ENCODE results near the gene MAMSTR. TPM values are rescaled to one million over a fixed set of nuclear protein-coding genes. Genes with fewer than 3 reads are reported as not detected.

The MAMSTR gene
- total RNA-seq, 1 experiment from 2014 or later, result 1.6 TPM

DNA sequence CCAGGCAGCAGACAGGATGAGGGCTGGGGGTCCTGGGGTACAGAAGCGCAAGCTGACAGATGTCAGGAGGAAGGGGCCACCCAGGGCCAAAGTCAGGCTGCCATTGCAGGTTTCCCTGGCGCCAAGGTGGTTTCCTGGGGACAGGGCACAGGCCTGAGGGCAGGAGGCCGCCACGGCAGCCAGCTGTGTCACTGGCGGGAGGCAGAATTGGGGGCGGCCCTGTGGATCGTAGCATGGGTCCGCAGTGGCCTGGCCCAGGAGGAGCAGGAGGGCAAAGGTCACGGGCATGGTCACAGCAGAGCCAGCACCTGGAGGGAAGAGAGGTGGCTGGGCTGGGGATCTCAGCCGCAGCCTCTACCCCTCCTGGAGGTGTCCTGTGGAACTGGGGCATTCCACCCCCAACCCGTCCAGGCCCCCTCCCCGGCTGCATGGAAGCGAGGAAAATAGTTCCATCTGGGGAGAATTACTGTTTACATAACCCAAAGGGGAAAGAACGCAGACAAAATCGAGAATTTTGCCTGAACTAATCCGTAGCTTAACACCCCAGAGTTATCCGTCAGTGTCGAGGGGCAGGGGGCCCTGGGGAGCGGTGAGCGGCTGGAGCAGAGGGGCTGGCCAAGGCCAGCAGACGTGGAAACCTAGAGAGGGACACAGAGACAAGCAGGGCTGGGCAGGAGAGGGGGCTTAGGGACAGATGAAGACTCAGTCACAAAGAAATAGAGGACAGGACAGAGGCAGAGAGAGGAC, 48.7 kb downstream of the MAMSTR start:
- Histone ChIP-seq H4K5ac (ENCODE audit: insufficient read length, low read depth, low read length) (no peak overlapping the region), H3K18ac (ENCODE audit: insufficient read length, low read depth, low read length) (no peak overlapping the region), H2BK12ac (ENCODE audit: insufficient read length, low read depth, low read length) (no peak overlapping the region), H2BK5ac (ENCODE audit: insufficient read length, low read length) (no peak overlapping the region), H3K4me1 (ENCODE audit: insufficient read depth, low read length) (no peaks in the 10 kb centered on the region; the same call in 1 of the 2 replicates), H3K23ac (ENCODE audit: insufficient read length, low read depth, low read length) (no peak overlapping the region), H4K8ac (replicated peaks; ENCODE audit: insufficient read length, low read depth, low read length) (no peak overlapping the region), H4K91ac (ENCODE audit: insufficient read length, low read depth, low read length) (no peak overlapping the region), H2AFZ (ENCODE audit: low read length) (no peak overlapping the region), H2BK15ac (ENCODE audit: low read depth, low read length) (no peak overlapping the region), H3K27ac (ENCODE audit: insufficient read length, low read depth, low read length) (no peak overlapping the region), H3K9me3 (ENCODE audit: control insufficient read depth, low read depth, low read length) (no peaks in the 10 kb centered on the region), H4K20me1 (ENCODE audit: control insufficient read depth, insufficient read depth, insufficient read length) (peaks cover 2% of the 10 kb centered on the region), H2AK5ac (ENCODE audit: insufficient read length, low read length) (no peak overlapping the region), H2BK20ac (ENCODE audit: low read depth, low read length, poor library complexity, severe bottlenecking) (no peak overlapping the region), H3T11ph (ENCODE audit: low read length) (no peak overlapping the region), H3K23me2 (ENCODE audit: insufficient read length, low read depth, low read length, poor library complexity, severe bottlenecking) (no peaks in the 10 kb centered on the region), H2BK120ac (ENCODE audit: low read depth, low read length, poor library complexity, severe bottlenecking) (no peak overlapping the region), H3K4me2 (ENCODE audit: insufficient read depth, insufficient read length, low read length) (no peak overlapping the region), H3K4ac (ENCODE audit: low read depth, low read length) (no peak overlapping the region), H3K56ac (ENCODE audit: insufficient read length, low read depth, low read length) (no peak overlapping the region), H3K79me1 (ENCODE audit: insufficient read depth, low read depth, low read length, poor library complexity, severe bottlenecking) (no peaks in the 10 kb centered on the region), H3K9ac (ENCODE audit: extremely low read depth, insufficient read length, low read length) (no peak overlapping the region), H3K27me3 (ENCODE audit: insufficient read depth, low read length) (no peaks in the 10 kb centered on the region), H3K14ac (ENCODE audit: insufficient read depth, low read length) (no peak overlapping the region), H3K79me2 (ENCODE audit: insufficient read depth, low read length) (no peaks in the 10 kb centered on the region)
- DNase-seq, result no peak
- TF ChIP-seq, protein P1, sequence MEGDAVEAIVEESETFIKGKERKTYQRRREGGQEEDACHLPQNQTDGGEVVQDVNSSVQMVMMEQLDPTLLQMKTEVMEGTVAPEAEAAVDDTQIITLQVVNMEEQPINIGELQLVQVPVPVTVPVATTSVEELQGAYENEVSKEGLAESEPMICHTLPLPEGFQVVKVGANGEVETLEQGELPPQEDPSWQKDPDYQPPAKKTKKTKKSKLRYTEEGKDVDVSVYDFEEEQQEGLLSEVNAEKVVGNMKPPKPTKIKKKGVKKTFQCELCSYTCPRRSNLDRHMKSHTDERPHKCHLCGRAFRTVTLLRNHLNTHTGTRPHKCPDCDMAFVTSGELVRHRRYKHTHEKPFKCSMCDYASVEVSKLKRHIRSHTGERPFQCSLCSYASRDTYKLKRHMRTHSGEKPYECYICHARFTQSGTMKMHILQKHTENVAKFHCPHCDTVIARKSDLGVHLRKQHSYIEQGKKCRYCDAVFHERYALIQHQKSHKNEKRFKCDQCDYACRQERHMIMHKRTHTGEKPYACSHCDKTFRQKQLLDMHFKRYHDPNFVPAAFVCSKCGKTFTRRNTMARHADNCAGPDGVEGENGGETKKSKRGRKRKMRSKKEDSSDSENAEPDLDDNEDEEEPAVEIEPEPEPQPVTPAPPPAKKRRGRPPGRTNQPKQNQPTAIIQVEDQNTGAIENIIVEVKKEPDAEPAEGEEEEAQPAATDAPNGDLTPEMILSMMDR (conservative IDR thresholded peaks at IDR 0.05), result no peak
- Mint-ChIP-seq H3K27ac (peak overlapping the region in 2 of 3 experiments; percentile 27 to 46; a peak in 3 of 7 replicates), H3K27me3 (ENCODE audit: low read depth) (peaks cover 2% of the 10 kb centered on the region), H3K4me3 (peak overlapping the region in 1 of 2 experiments; percentile 27; a peak in 1 of 5 replicates), H3K4me1 (peaks cover 29 to 35% of the 10 kb centered on the region in 2 experiments), H3K9me3 (peaks cover 8 to 11% of the 10 kb centered on the region in 2 experiments), H3K36me3 (ENCODE audit: insufficient read depth in 1 of 3, low read depth in 3 of 3) (peaks cover 0 to 9% (median 7%) of the 10 kb centered on the region in 3 experiments; a peak in 5 of 7 replicates)
- WGBS (ENCODE audit: extremely low coverage, insufficient read length, low lambda C conversion rate), result no CpG with 5 or more reads among the region's 21 CpGs

All from H9 (cell line).